ENCODE data around the gene TCERG1L. TPM values are rescaled to one million over a fixed set of nuclear protein-coding genes. Genes with fewer than 3 reads are reported as not detected.

The TCERG1L gene
- total RNA-seq, 1 donor from 2014 or later, result 3.5 TPM

DNA sequence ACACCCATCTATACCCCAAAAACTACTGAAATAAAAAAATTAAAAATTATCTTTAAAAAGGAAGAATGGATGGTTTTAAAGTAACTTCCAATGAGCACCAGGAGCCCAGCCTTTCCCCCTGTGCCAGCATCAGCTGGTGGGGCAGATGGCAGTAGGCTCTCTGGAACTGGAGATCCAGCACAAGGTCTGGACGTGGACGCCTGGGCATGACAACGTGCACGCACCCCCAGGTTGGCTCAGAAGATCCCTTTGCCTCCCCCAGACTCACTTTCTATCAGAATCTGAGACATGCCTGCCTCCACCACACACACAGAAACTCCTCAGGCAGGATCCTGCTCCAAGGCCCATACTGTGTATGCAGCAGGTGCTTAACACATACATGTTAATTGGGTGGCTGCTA is 35.8 kb downstream of the TCERG1L start:
- Histone ChIP-seq H3K4me3 (ENCODE audit: insufficient read depth, low read depth, low read length) (no peak overlapping the region), H2AFZ (ENCODE audit: low read depth, low read length) (no peak overlapping the region), H3K4me2 (ENCODE audit: low read length) (no peak overlapping the region), H3K27me3 (ENCODE audit: insufficient read depth, low read length) (no peaks in the 10 kb centered on the region), H4K20me1 (ENCODE audit: insufficient read depth, low read length) (no peaks in the 10 kb centered on the region), H3K79me2 (ENCODE audit: insufficient read depth, low read length) (no peaks in the 10 kb centered on the region), H3K9ac (ENCODE audit: low read length) (no peak overlapping the region), H3K9me3 (ENCODE audit: insufficient read depth, low read depth, low read length) (peaks cover 16% of the 10 kb centered on the region), H3K36me3 (ENCODE audit: insufficient read depth, low read length) (no peaks in the 10 kb centered on the region), H3K4me1 (ENCODE audit: insufficient read depth, low read length) (no peaks in the 10 kb centered on the region), H3K27ac (ENCODE audit: low read depth, low read length) (no peak overlapping the region)
- Mint-ChIP-seq H3K4me1 (ENCODE audit: low read depth, unreplicated experiment) (no peaks in the 10 kb centered on the region), H3K4me3 (ENCODE audit: unreplicated experiment) (no peak overlapping the region), H3K9me3 (ENCODE audit: unreplicated experiment) (peaks cover 9% of the 10 kb centered on the region), H3K27me3 (ENCODE audit: low read depth, unreplicated experiment) (peaks cover 3% of the 10 kb centered on the region), H3K36me3 (ENCODE audit: low read depth, unreplicated experiment) (peaks cover 2% of the 10 kb centered on the region), H3K27ac (ENCODE audit: unreplicated experiment) (no peak overlapping the region)
- TF ChIP-seq, protein P1, sequence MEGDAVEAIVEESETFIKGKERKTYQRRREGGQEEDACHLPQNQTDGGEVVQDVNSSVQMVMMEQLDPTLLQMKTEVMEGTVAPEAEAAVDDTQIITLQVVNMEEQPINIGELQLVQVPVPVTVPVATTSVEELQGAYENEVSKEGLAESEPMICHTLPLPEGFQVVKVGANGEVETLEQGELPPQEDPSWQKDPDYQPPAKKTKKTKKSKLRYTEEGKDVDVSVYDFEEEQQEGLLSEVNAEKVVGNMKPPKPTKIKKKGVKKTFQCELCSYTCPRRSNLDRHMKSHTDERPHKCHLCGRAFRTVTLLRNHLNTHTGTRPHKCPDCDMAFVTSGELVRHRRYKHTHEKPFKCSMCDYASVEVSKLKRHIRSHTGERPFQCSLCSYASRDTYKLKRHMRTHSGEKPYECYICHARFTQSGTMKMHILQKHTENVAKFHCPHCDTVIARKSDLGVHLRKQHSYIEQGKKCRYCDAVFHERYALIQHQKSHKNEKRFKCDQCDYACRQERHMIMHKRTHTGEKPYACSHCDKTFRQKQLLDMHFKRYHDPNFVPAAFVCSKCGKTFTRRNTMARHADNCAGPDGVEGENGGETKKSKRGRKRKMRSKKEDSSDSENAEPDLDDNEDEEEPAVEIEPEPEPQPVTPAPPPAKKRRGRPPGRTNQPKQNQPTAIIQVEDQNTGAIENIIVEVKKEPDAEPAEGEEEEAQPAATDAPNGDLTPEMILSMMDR (IDR thresholded peaks at IDR 0.05; ENCODE audit: insufficient read depth, low read depth, low read length), result no peak
- no peak for TF ChIP-seq EZH2 (IDR thresholded peaks at IDR 0.05; ENCODE audit: insufficient read depth, low read length)
- DNase-seq (ENCODE audit: low read depth) (no peak), FAIRE-seq (no peak)

DNA sequence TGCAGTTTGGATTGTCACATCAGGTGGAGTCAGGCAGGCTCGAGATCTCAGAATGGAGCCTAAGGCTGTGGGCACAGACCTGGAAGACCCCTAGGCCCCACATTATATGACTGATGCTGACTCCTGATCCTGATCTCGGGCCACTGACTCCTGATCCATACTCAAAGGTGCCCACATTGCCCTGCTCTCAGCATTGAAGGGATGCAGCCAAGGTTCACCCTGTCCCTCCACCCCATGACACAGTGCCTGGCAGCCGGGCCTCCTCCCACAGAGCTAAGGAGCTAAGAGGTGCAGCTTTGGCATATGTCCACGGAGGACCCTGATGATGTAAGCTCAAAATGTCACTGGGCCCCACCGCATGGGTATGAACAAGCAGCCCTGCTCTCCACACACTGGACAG is 36.6 kb downstream of the TCERG1L start:
- peaks cover 16% of the 10 kb centered on the region for H3K9me3 ChIP-seq (ENCODE audit: insufficient read depth, low read depth, low read length)
- no peak for FAIRE-seq

More for the DNA sequence above, 36.6 kb downstream of the TCERG1L start:
- H3K9ac ChIP-seq (ENCODE audit: low read length), result no peak overlapping the region
- no peaks in the 10 kb centered on the region for H3K4me1 Mint-ChIP-seq (ENCODE audit: low read depth, unreplicated experiment)
- no peak overlapping the region for H3K4me3 ChIP-seq (ENCODE audit: insufficient read depth, low read depth, low read length)
- H3K36me3 ChIP-seq (ENCODE audit: insufficient read depth, low read length), result no peaks in the 10 kb centered on the region
- no peak overlapping the region for H3K4me3 Mint-ChIP-seq (ENCODE audit: unreplicated experiment)
- peaks cover 9% of the 10 kb centered on the region for H3K9me3 Mint-ChIP-seq (ENCODE audit: unreplicated experiment)
- no peak for DNase-seq (ENCODE audit: low read depth)
- H4K20me1 ChIP-seq (ENCODE audit: insufficient read depth, low read length), result no peaks in the 10 kb centered on the region
- H3K4me1 ChIP-seq (ENCODE audit: insufficient read depth, low read length), result no peaks in the 10 kb centered on the region
- no peak overlapping the region for H3K4me2 ChIP-seq (ENCODE audit: low read length)
- H3K79me2 ChIP-seq (ENCODE audit: insufficient read depth, low read length), result no peaks in the 10 kb centered on the region
- H2AFZ ChIP-seq (ENCODE audit: low read depth, low read length), result no peak overlapping the region
- TF ChIP-seq, protein P1 (IDR thresholded peaks at IDR 0.05; ENCODE audit: insufficient read depth, low read depth, low read length), result no peak
- TF ChIP-seq EZH2 (IDR thresholded peaks at IDR 0.05; ENCODE audit: insufficient read depth, low read length), result no peak
- H3K27ac ChIP-seq (ENCODE audit: low read depth, low read length), result no peak overlapping the region
- H3K27ac Mint-ChIP-seq (ENCODE audit: unreplicated experiment), result no peak overlapping the region
- H3K27me3 ChIP-seq (ENCODE audit: insufficient read depth, low read length), result no peaks in the 10 kb centered on the region
- H3K27me3 Mint-ChIP-seq (ENCODE audit: low read depth, unreplicated experiment), result peaks cover 3% of the 10 kb centered on the region
- peaks cover 2% of the 10 kb centered on the region for H3K36me3 Mint-ChIP-seq (ENCODE audit: low read depth, unreplicated experiment)
